ENCODE measurements around the gene CAMTA1. TPM values are rescaled to one million over a fixed set of nuclear protein-coding genes. Genes with fewer than 3 reads are reported as not detected.

CAMTA1 gene
- total RNA-seq, 1 experiment from 2014 or later = 82.2 TPM

- no peak overlapping the region for H3K4me3 ChIP-seq (ENCODE audit: low read depth in 2 of 2, low read length in 2 of 2)
- ATAC-seq (no peak), DNase-seq (ENCODE audit: low read depth, low spot score) (no peak)
- TF ChIP-seq TCF7L2 (IDR thresholded peaks at IDR 0.05; ENCODE audit: low read depth, low read length) (no peak), SIN3A (IDR thresholded peaks at IDR 0.05; ENCODE audit: borderline replicate concordance, insufficient read depth, low read depth, low read length) (no peak), POLR2AphosphoS5 (IDR thresholded peaks at IDR 0.05; ENCODE audit: low read depth, low read length) (no peak), CTCF (IDR thresholded peaks at IDR 0.05) (no peak)
- TF ChIP-seq, protein P1, sequence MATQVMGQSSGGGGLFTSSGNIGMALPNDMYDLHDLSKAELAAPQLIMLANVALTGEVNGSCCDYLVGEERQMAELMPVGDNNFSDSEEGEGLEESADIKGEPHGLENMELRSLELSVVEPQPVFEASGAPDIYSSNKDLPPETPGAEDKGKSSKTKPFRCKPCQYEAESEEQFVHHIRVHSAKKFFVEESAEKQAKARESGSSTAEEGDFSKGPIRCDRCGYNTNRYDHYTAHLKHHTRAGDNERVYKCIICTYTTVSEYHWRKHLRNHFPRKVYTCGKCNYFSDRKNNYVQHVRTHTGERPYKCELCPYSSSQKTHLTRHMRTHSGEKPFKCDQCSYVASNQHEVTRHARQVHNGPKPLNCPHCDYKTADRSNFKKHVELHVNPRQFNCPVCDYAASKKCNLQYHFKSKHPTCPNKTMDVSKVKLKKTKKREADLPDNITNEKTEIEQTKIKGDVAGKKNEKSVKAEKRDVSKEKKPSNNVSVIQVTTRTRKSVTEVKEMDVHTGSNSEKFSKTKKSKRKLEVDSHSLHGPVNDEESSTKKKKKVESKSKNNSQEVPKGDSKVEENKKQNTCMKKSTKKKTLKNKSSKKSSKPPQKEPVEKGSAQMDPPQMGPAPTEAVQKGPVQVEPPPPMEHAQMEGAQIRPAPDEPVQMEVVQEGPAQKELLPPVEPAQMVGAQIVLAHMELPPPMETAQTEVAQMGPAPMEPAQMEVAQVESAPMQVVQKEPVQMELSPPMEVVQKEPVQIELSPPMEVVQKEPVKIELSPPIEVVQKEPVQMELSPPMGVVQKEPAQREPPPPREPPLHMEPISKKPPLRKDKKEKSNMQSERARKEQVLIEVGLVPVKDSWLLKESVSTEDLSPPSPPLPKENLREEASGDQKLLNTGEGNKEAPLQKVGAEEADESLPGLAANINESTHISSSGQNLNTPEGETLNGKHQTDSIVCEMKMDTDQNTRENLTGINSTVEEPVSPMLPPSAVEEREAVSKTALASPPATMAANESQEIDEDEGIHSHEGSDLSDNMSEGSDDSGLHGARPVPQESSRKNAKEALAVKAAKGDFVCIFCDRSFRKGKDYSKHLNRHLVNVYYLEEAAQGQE (IDR thresholded peaks at IDR 0.05; ENCODE audit: insufficient read depth in 1 of 2, low read depth in 2 of 2, low read length in 1 of 2) = no peak
- ChIA-PET CTCF (no interaction called here), POLR2A (no interaction called here)
- no TSS peak for BruUV-seq (replicated peaks)
- H3K27ac ChIP-seq (ENCODE audit: low read length) = no peak overlapping the region
- H3K36me3 ChIP-seq (ENCODE audit: control insufficient read depth, insufficient read depth, low read length) = no peaks in the 10 kb centered on the region
- peaks cover 3% of the 10 kb centered on the region; the same call in 1 of the 2 replicates for H3K4me1 ChIP-seq (ENCODE audit: control insufficient read depth, insufficient read depth, low read length)
- in situ Hi-C loops (cut with HindIII; ENCODE audit: low pct_unique_long_range_greater_than_20kb, low sequenced_read_pairs) (no loop called here), intact Hi-C loops (cut with micrococcal nuclease; ENCODE audit: unreplicated experiment) (loop anchor here (10.0 kb wide), 1 partner anchor 314 kb away; no protein-coding TSS in a partner anchor)
- no peaks in the 10 kb centered on the region for H3K27me3 ChIP-seq (ENCODE audit: control insufficient read depth, insufficient read depth, low read length)
- H3K9me3 ChIP-seq (ENCODE audit: control insufficient read depth, insufficient read depth, low read depth, low read length) = no peaks in the 10 kb centered on the region
These were observed 435.5 kb downstream of the CAMTA1 start for GRCh38 chr1:7220712-7221252.

DNA sequence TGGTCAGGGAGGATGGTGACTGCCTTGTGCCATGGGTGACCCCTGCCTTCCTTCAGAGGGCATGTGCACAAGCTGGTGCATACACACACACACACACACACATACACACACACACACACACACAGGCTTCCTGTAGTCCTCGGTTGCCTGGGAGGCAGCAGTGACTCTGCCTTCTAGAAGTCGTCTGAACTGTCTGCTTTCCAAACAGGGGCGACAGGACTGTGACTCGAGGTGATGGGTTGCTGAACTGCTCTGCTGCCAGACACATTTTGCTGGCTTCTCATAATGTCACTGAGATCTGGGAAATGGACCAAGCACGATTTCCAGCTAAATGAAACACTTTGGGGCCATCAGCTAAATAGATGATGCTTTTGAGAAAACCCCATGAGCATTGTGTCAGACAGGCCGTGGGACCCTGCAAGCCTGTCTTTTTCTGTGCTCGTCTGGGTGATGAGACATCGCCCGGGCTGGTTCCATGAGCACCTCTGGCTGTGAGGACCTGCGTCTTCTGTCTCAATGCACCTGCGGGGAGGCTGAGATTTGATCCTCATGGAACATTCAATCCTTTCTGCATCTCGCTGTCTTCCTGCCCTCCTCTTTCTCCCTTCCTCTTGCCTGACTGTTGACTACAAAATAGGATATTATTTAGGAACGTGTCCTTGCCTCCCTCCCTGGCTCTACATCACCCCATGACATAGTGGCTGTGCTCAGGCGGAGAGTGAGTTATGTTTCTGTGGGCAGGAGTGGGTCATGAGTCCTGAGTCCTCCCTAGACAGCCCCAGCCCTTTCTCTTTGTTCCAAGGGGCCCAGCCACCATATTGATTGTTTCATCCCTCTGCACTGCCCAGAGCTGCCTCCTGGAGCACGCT is 436.8 kb downstream of the CAMTA1 start:
- ATAC-seq (no peak; the same call in 1 of the 2 replicates), DNase-seq (ENCODE audit: low read depth, low spot score) (no peak)
- Histone ChIP-seq H3K36me3 (ENCODE audit: control insufficient read depth, insufficient read depth, low read length) (no peaks in the 10 kb centered on the region), H3K27me3 (ENCODE audit: control insufficient read depth, insufficient read depth, low read length) (no peaks in the 10 kb centered on the region), H3K4me3 (ENCODE audit: low read depth in 2 of 2, low read length in 2 of 2) (no peak overlapping the region), H3K4me1 (ENCODE audit: control insufficient read depth, insufficient read depth, low read length) (peaks cover 3% of the 10 kb centered on the region; the same call in 1 of the 2 replicates), H3K9me3 (ENCODE audit: control insufficient read depth, insufficient read depth, low read depth, low read length) (no peaks in the 10 kb centered on the region), H3K27ac (ENCODE audit: low read length) (no peak overlapping the region)
- TF ChIP-seq TCF7L2 (IDR thresholded peaks at IDR 0.05; ENCODE audit: low read depth, low read length) (no peak), CTCF (IDR thresholded peaks at IDR 0.05) (no peak), POLR2AphosphoS5 (IDR thresholded peaks at IDR 0.05; ENCODE audit: low read depth, low read length) (no peak), SIN3A (IDR thresholded peaks at IDR 0.05; ENCODE audit: borderline replicate concordance, insufficient read depth, low read depth, low read length) (no peak)
- TF ChIP-seq, protein P1 (IDR thresholded peaks at IDR 0.05; ENCODE audit: insufficient read depth in 1 of 2, low read depth in 2 of 2, low read length in 1 of 2) = no peak
- ChIA-PET POLR2A (no interaction called here), CTCF (no interaction called here)
- intact Hi-C loops (cut with micrococcal nuclease; ENCODE audit: unreplicated experiment) (loop anchor here (10.0 kb wide), 1 partner anchor 313 kb away; no protein-coding TSS in a partner anchor), in situ Hi-C loops (cut with HindIII; ENCODE audit: low pct_unique_long_range_greater_than_20kb, low sequenced_read_pairs) (no loop called here)
- no TSS peak for BruUV-seq (replicated peaks)
